HG03280 (cell line): ENCODE data around the gene INPP5D.

Source experiments
- ATAC-seq: cut with Tn5 transposase; IDR thresholded peaks from one replicate; pipeline ENCODE4 v1.9.1; 2021; ENCODE audit warnings: mild to moderate bottlenecking, moderate library complexity; ENCODE audit not compliant: unreplicated experiment

Gene INPP5D

DNA sequence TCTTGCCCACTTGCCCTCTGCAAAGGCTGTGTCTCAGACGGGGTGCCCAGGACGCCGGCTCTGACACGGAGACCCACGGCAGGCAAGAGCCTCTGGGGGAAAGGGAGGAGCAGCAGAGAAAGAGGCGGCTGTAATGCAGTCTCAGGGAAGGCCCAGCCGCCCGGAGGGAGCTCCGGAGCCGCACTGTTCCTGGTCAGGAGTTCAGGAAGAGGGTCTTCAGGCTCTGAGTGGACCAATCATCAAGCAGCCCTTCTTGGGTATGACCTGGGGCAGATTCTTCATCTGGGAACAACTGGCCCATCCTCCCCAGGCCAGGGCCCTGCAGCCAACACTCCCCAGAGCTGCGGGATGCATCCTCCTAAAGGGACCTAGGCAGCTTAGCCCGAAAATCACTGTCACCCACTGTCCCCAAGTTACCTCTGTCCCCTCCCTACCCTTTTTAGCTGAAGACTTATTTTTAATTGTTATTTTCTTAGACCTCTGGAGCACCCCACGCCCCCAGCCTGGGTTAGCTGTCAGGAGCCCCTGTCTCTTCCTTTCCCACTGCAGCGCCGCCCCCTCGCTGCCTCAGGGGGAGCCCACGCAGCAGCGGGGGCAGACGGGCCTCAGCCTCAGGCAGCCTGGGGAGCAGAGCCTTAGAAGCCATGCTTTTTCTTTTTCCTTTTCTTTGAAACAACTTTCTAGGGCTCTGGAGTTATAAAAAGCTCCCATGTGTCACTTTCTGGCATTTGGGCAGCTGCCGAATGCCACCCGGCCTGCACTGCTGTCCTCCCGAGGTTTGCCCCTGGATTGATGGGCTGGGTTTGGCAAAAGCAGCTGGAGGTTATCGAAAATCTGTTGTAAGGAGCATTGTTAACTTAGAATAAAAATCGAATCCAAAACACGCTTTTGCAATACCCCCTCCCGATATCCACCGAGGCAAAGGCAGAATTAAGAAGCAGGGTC is 28.3 kb upstream of the INPP5D start:
- ATAC-seq, result no peak

DNA sequence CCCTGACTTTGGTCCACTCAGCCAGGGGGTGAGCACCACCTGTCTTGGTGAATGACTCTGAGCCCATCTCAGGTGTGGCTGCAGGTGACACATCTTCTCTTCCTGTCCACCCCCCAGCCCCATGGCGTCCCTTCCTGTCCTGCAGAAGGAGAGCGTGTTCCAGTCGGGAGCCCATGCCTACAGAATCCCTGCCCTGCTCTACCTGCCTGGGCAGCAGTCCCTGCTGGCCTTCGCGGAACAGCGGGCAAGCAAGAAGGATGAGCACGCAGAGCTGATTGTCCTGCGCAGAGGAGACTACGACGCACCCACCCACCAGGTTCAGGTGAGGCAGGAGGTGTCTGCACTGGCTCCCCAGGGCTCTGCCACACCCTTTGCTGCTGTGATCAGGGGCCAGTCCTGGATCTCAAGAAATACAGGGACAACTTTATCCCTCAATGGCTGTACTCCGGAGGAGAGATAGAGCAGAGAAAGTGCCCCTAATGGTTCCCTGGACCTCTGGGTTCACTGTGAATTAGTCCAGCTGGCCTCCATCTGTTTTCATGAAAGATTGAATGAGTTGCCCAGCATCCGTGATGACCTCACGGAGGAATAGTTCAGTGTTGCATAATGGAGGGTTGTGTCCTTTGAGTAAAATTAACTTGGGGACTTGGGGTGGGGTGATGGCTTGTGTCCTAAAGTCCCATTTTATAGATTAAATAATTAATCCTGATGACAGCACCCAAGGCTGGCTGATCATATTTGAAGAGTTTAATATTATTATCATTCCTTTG is 27.4 kb upstream of the INPP5D start, which contains the start of gene NEU2:
NEU2 (plus strand) TSS at position 122 of the 770 bp plus-strand sequence; CDS start at position 122, 0 bp downstream.
- no peak for ATAC-seq

DNA sequence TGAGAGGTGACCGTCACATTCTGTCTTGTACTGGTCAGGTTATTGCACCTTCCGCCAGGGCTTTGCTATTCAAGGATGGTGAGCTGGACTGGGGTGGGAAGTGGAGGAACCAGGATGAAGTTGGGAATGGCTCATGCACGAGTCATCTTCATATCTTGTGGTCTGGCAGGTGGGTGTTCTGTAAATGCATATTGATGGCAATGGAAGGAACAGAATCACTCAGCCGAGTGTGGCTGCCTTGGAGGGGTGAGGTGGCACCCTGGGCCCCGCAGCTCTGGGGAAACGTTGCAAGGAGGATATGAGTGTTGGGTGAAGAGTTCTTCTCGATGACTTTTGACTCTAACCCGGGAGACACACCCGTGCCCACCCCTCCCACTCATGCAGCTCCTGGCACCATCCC is 26.5 kb upstream of the INPP5D start:
- no peak for ATAC-seq

DNA sequence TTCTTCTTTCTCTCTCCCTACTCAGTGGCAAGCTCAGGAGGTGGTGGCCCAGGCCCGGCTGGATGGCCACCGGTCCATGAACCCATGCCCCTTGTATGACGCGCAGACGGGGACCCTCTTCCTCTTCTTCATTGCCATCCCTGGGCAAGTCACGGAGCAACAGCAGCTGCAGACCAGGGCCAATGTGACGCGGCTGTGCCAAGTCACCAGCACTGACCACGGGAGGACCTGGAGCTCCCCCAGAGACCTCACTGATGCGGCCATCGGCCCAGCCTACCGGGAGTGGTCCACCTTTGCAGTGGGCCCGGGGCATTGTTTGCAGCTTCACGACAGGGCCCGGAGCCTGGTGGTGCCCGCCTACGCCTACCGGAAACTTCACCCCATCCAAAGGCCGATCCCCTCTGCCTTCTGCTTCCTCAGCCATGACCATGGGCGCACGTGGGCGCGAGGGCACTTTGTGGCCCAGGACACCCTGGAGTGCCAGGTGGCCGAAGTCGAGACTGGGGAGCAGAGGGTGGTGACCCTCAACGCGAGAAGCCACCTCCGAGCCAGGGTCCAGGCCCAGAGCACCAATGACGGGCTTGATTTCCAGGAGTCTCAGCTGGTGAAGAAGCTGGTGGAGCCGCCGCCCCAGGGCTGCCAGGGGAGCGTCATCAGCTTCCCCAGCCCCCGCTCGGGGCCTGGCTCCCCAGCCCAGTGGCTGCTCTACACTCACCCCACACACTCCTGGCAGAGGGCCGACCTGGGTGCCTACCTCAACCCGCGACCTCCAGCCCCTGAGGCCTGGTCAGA is 25.9 kb upstream of the INPP5D start:
- no peak for ATAC-seq

DNA sequence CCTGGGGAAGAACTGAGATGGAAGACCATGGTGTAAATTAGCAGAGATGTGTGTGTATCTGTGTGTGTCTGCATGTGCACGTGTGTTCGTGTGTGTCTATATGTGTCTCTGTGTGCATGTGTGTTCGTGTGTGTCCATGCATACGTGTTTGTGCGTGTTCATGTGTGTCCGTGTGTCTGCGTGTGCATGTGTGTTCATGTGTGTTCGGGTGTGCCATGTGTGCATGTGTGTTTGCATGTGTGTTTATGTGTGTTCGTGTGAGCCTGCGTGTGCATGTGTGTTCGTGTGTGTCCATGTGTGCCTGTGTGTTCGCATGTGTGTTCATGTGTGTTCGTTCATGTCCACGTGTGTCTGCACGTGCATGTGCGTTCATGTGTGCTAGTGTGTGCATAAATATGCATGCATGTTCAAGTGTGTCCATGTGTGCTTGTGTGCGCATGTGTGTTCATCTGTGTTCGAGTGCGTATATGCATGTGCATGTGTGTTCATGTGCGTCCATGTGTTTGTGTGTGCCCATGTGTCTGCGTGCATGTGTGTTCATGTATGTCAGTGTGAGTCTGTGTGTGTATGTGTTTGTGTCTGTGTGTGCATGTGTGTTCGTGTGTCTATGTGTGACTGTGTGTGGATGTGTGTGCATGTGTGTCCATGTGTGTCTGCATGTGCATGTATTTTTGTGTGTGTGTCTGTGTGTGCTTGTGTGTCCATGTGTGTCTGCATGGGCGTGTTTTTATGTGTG is 24.5 kb upstream of the INPP5D start:
- ATAC-seq, result no peak

DNA sequence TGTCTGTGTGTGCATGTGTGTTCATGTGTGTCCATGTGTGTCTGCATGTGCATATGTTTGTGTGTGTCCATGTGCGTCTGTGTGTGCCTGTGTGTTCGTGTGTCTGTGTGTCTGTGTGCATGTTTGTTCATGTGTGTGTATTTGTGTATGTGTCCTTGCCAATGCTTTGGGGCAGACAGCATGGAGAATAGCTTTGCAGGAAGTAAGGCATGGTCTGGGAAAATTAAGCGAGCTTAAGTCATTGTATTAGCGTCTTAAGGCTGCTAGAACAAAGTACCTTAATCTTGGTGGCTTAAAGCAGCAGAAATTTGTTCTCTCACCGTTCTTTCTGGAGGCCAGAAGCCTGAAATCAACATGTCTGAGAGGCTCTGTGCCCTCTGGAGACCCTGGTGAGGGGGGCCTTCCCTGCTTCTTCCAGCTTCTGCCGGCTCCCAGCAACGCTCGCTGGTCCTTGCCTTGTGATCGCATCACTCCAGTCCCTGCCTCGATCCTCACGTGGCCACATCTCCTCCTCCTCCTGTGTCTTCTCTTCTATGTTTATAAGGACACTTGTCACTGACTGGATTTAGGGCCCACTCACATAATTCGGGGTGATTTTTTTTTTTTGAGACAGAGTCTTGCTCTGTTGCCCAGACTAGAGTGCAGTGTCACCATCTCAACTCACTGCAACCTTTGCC is 23.8 kb upstream of the INPP5D start:
- no peak for ATAC-seq

DNA sequence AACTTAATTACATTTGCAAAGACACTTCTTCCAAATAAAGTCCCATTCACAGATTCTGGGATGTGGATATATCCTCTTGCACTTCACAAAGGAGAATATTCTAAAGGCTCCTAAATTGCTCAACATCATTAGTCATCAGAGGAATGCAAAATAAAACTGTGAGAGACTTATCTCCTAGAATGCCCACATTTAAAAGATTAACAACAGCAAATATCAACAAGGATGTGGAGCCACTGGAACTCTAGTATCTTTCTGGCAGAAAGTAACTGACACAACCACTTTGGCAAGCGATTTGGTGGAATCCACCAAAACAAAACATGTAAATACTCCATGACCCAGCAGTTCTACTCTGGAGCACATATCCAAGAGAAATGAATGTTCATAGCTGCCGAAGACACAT is 23.1 kb upstream of the INPP5D start:
- ATAC-seq, result no peak

DNA sequence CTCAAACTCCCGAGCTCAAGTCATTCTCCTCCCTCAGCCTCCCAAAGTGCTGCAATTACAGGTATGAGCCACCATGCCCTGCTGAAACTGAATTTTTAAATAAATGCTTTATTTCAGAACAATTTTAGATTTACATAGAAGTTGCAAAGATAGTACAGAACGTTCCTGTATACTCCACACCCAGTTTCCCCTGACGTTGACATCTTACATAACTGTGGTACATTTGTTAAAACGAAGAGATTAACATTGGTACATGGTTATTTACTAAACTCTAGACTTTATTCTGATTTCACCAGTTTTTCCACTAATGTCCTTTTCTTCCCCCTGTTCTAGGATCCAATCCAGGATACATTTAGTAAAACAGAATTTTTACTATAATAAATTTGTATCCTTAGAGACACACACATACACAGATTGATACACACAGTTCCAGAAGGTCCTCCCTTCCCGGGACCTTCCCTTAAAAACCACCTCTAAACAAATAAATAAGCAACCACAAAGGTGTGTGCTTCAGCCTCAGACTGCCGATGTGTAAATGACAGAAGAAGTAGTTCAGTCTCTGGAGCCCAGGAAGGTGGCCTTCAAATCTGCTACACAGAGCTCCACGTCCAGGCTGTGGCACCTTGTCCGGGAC is 20.8 kb upstream of the INPP5D start:
- no peak for ATAC-seq

DNA sequence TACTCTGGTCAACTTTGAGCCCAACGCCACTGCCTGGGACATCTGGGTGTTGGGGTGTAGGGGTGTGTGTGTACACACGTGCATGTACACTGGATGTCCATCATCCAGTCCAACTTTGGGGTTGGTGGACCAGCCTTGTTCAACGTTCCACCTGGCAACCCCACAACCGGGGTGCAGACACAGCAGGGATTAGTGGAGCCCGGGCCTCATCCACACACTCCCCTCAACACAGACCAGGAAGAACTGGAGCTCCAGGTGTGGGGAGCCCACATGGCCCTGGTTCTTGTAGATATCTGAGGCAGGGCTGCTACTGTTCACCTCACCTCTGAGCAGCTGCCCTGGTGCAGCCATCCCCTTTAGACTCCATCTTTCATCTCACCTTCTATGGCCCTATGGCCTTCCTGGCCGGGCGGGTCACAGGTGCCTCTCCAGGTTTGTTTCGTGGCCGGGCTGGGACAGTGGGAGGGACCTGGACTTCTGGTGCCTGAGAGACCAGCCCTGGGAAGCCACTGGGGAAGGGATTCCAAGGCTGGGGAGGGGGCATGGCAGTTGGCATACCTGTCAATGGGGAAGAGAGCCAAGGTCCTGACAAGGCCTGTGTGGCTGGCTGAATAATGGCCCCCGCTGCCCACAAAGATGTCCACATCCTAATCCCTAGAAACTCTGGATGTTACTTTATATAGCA is 20.2 kb upstream of the INPP5D start:
- ATAC-seq, result no peak

DNA sequence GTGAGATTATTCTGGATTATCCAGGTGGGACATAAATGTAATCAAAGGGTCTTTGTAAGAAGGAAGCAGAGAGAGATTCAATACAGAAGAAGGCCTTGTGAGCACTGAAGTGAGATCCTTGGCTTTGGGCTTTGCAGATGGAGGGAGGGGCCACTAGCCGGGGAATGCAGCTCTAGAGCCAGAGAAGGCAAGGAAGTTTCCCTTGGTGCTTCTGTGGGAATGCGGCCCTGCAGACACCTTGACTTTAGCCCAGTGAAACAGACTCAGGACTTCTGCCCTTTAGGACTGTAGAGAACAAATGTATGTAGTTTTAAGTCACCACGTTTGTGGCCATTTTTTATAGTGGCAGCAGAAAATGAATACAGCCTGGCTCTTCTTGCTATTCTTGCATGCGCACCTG is 19.6 kb upstream of the INPP5D start:
- ATAC-seq, result no peak

DNA sequence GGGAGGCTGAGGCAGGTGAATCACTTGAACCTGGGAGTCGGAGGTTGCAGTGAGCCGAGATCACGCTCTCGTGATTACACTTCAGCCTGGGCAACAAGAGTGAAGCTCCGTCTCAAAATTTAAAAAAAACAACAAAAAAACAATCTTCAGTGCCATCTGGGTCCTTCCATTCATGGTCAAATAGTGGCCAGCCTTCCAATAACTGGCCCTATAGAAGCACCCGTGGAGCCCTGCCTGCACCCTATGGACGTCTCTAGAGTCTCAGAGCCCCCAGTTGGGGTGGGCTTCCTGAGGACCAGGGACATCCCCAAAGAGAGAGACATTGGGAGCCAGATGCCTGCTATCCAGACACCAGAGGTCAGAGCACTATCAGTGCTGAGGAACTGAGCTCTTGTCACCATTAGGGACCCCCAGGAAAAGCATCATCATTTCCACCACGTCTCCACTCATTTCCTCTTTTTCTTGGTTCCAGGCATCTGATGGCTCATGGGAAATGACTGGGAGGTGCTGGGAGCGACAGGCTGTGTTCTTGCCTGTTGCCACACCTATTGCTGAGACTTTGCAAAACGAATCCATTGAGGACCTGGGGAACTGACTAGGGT is 18.3 kb upstream of the INPP5D start:
- no peak for ATAC-seq

DNA sequence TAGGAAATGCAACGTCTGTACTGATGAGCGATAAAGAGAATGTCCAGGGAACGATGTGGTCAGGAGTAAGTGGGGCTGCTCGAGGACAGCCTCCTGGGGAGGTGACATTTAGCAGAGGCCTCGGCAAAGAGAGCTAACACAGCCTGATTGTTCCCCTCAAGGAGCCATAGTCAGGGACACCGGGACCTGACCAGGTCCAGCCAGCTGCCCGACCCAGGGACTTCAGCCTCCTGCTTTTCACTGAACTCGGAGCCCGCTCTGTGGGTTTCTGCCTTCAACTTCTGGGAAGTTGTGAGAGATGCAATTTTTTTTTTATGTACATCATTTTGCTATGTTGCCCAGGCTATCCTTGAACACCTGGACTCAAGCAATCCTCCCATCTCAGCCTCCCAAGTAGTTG is 17.6 kb upstream of the INPP5D start:
- ATAC-seq, result no peak

DNA sequence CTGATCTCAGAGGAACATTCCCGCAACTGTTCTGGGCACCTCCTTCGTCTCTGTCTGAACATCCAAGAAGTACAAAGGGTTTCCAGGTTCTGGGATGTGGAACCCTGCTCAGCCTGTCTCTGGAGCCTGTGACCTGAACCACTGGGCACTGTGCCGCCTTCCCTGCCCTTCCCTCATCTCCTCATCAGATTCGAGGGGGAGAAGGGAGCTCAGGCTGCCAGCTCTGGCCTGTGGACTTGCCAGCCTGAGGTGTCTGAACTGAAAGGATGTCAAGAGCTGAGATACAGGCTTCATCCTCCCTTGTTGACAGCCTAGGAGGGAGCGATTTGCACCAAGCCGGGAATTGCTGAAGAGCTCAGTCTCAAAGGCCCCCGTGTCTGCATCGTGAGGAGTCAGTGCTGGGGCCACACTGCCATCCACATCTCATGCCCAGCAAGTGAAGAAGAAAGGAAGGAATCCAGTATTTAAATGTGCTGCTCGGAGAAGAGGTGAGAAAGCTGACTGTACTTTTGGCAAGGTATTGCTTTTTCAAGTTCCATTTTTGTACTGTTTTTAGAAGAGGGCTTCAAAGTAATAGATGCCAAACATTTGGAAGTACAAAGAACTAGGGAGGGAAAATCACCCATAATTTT is 15.1 kb upstream of the INPP5D start:
- ATAC-seq, result no peak

DNA sequence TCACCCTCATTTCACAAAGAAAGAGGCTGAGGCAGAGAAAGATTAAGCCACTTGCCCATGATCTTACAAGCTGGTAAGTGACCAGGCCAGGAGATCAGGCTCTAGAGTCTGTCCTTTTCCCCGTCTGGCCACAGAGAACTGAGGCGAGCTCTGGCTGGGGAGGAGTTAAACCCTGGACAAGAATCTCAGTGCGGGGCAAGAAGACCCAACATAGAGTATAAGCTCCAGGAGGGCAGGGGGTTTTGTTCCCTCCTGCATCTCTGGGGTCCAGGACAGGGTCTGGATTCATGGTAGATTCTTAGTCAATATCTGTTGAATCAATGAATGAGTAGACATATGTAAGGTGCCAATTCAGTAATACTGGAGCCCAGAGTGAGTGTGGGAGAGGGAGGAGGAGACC is 12.9 kb upstream of the INPP5D start:
- ATAC-seq, result no peak

DNA sequence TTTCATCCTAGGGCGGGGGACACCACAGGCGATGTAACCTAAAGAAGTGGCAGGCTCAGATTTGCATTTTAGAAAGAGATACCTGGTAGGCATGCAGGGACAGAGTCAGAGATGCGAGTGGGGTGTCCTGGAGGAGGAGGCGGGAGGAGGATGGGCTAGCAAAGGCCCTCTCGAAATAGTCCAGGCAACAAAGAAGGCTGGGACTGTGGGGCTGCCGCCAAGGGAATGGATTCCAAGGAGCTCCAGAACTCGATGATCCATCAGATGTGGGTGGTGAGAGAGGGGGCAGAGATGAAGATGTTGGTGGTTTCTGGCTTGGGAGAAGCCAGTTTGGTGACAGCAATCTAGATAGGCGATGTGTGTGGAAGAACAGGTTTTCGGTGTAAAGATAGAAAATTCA is 12.5 kb upstream of the INPP5D start:
- ATAC-seq, result no peak

DNA sequence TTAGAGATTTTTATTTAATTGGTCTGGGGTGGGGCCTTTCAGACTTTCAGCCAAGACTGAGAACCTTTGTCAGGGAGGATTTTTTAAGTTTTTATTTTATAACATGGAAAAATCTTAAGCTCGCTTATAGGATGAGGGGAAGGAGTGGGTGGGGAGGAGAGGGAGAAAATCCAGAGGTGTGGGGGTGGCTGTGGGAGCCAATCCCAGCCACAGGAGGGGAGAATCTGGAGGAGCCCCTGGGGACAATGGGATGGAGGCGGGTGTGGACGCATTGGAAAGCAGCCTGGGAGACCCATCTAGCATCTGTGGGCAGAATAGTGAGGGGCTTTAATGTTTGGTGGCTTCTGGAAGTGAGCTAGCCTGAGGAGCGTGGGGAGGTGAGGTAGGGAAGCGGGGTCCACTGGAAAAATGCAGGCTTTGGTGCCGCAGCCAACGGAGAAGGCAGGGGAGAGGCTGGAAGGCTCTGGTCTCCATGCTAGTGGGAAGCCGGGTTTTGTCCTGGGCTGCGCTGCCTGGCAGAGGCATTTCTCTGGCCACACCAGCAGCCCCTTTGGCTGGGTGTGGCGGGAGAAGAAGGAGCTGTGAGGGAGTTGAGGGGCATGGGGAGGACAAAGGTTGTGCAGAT is 11.5 kb upstream of the INPP5D start:
- no peak for ATAC-seq

DNA sequence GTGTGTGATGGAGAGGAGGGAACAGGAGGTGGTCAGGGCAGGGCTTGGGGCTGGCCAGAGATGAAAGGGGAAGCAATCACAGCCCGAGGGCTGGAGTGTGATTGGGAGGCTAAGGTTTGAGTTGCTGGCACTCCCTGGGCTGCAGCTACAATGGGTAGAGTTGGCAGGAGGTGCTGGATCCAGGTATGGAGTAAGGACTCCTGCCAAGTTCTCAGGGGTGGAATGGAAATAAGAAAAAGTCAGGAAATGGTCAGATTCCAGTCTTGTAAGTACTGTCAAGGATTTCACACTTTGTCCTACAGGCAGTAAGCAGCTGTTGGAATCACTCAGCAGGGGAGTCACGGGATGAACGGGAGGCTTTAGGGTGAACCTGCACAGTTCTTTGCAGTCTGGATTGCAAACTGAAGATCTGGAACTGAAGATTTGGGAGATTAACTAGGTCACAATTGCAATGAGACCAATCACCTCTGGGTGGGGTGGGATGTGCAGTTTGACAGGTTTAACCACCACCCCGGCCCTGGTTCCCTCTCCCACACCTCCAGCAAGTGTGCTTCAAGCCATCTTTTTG is 10.9 kb upstream of the INPP5D start:
- no peak for ATAC-seq
